NCI-H2196 treated with DMSO at 0.1 percent for 48 hours (cell line): ENCODE results near the gene MOB1B.
"Not testable (repeated sequence)": the region's sequence is repeated elsewhere in the genome, so short reads cannot be mapped to it uniquely, and the experiment has no call there.

Source experiments
- DNase-seq: peaks from one replicate; lab custom pipeline; 2025; ENCODE audit not compliant: unreplicated experiment; lab: John Stamatoyannopoulos, UW

The MOB1B gene

GRCh38 chr4:71005025-71005424 lies 102.9 kb downstream of the MOB1B start:
- not testable (repeated sequence) for DNase-seq

- no peak for DNase-seq
These were observed 104.2 kb downstream of the MOB1B start for GRCh38 chr4:71006203-71006907.

GRCh38 chr4:71008196-71008595 lies 106.0 kb downstream of the MOB1B start:
- no peak for DNase-seq

GRCh38 chr4:71009086-71009485 lies 106.9 kb downstream of the MOB1B start:
- DNase-seq, result no peak

GRCh38 chr4:71009890-71010588 lies 107.9 kb downstream of the MOB1B start:
- no peak for DNase-seq

- DNase-seq, result no peak
These were observed 109.3 kb downstream of the MOB1B start for GRCh38 chr4:71011451-71011850.

- not testable (repeated sequence) for DNase-seq
These were observed 115.2 kb downstream of the MOB1B start for GRCh38 chr4:71017391-71017790.

GRCh38 chr4:71020611-71021010 lies 118.4 kb downstream of the MOB1B start:
- no peak for DNase-seq

- no peak for DNase-seq
These were observed 123.5 kb downstream of the MOB1B start for GRCh38 chr4:71025654-71026053.

- no peak for DNase-seq
These were observed 123.9 kb downstream of the MOB1B start for GRCh38 chr4:71026086-71026485.

- DNase-seq, result no peak
These were observed 125.4 kb downstream of the MOB1B start for GRCh38 chr4:71027611-71028010.

- no peak for DNase-seq
These were observed 127.3 kb downstream of the MOB1B start for GRCh38 chr4:71029504-71029903.

GRCh38 chr4:71032106-71032505 lies 129.9 kb downstream of the MOB1B start:
- not testable (repeated sequence) for DNase-seq
